Heart left ventricle (tissue), 16 donors: ENCODE results near the gene PDGFRB. TPM values are rescaled to one million over a fixed set of nuclear protein-coding genes. Genes with fewer than 3 reads are reported as not detected.

Experiments used
- ATAC-seq, 4 donors: fragments of 200-7000 bp; cut with Tn5 transposase; one replicate each; pipeline ENCODE4 v1.9.1; 2020 to 2022; ENCODE audit warnings: moderate library complexity in 4 of 4, mild to moderate bottlenecking in 3 of 4, moderate number of reproducible peaks in 1 of 4
- DNase-seq, 5 donors: peaks; one replicate each; pipeline ENCODE4 v3.0.0-alpha.2; 2020
- H3K27ac ChIP-seq, 12 donors: fragments of 200-600 bp; sonication (generic) in 4 of 12; one replicate each; pipeline versions ENCODE4 v1.5.0 to v1.8.0; 2016 to 2022; ENCODE audit warnings: mild to moderate bottlenecking in 2 of 12
- H3K27me3 ChIP-seq, 9 donors: fragments of 200-600 bp; sonication (generic) in 2 of 9; one replicate each; pipeline versions ENCODE4 v1.5.1 to v1.8.0; 2016 to 2022; ENCODE audit warnings: mild to moderate bottlenecking in 3 of 9
- H3K36me3 ChIP-seq, 9 donors: fragments of 200-600 bp; sonication (generic) in 2 of 9; one replicate each; pipeline versions ENCODE4 v1.5.0 to v1.8.0; 2018 to 2022; ENCODE audit warnings: mild to moderate bottlenecking in 2 of 9
- H3K4me1 ChIP-seq, 12 donors: fragments of 200-600 bp; sonication (generic) in 4 of 12; one replicate each; pipeline versions ENCODE4 v1.5.0 to v1.8.0; 2016 to 2022; ENCODE audit warnings: mild to moderate bottlenecking in 3 of 12
- H3K4me3 ChIP-seq, 12 donors: fragments of 200-600 bp; sonication (generic) in 4 of 12; one replicate each; pipeline versions ENCODE4 v1.5.0 to v1.8.0; 2017 to 2022; ENCODE audit warnings: mild to moderate bottlenecking in 9 of 12, moderate library complexity in 4 of 12
- H3K9me3 ChIP-seq, 12 donors: fragments of 200-600 bp; sonication (generic) in 4 of 12; one replicate each; pipeline versions ENCODE4 v1.5.0 to v1.8.0; 2016 to 2022; ENCODE audit warnings: mild to moderate bottlenecking in 1 of 12
- POLR2A ChIP-seq, 2 donors: fragments of 450-650 bp; IDR thresholded peaks; one replicate each; pipeline ENCODE4 v1.6.1; 2017; ENCODE audit warnings: antibody characterized with exemption in 2 of 2, mild to moderate bottlenecking in 2 of 2, moderate library complexity in 2 of 2
- WGBS, 4 donors: extraction: QIAGEN DNeasy Blood & Tissue Kit in 2 of 4; methylation state at CpG; one replicate each; pipeline versions ENCODE4 v1.1.5 to v1.1.7; 2013 to 2018; 5-methylcytosine and 5-hydroxymethylcytosine counted together
- intact Hi-C, 10 donors: fragments of 100-400 bp; cut with DNase I; formaldehyde crosslinking; loops; one replicate each; pipeline versions ENCODE4 v1.11.1 to v1.14.2; 2022
- polyA plus RNA-seq, 2 donors: library from polyadenylated mRNA; stranded (reverse); fragments of 200-250 nt; gene quantifications; one replicate each; pipeline ENCODE4 v1.2.3, GENCODE V29; 2013
- total RNA-seq, 9 donors: library from RNA; depleted of rRNA in 2 of 9; stranded (reverse); fragments of >200 nt in 2 of 9; fragmentation: NEBNext Ultra II Directional in 3 of 9; extraction: Animal tissue kit (Norgen Biotek cat#: 25700) in 3 of 9; gene quantifications; one replicate each; pipeline versions ENCODE4 v1.1.0 to v1.2.4, GENCODE V29; 2016 to 2023
- TF ChIP-seq, protein P1 (sequence below), 12 donors: fragments of 200-600 bp; sonication (generic) in 4 of 12; IDR thresholded peaks; one replicate each; pipeline versions ENCODE4 v1.5.0 to v1.8.0; 2018 to 2022; ENCODE audit warnings: antibody characterized with exemption in 12 of 12, mild to moderate bottlenecking in 5 of 12
- donor health status: ischemic (EF 13 %, LVEDD 7.1; RV severe dilation, severe dysfunction).
- donor health status: healthy with polysubstance abuse.
- donor health status: DM: no; HTN: yes; CAD: no.
- donor health status: DM: no; HTN: no; CAD: no.
- donor health status: ischemic (EF 25% LVEDD 6.9; RV normal size, moderate dysfunction).
- donor health status: ischemic (EF 25% LVEDD 5.7; RV mildly dilated, moderate dysfunction).
- donor health status: healthy.
- donor health status: DM: yes; HTN: yes; CAD: no.
- donor health status: ischemic (EF 35%, LVEDD 5.7; RV mildly dilated, moderate dysfunction).
- donor health status: nonischemic (EF 11% LVEDD 7.7; RV severe dilation, severe dysfunction).
- donor health status: DM: yes; HTN: yes; CAD: no.
- donor health status: PGD.
- donor health status: ischemic (EF 29% LVEDD 5.4; RV normal size, mild dysfunction).
- donor health status: nonischemic (EF 23%, LVEDD 6.1; RV moderate dilation, normal function).

PDGFRB gene
- total and polyA plus RNA-seq, 11 donors: 27.6 to 112 (median 45.6) TPM

DNA sequence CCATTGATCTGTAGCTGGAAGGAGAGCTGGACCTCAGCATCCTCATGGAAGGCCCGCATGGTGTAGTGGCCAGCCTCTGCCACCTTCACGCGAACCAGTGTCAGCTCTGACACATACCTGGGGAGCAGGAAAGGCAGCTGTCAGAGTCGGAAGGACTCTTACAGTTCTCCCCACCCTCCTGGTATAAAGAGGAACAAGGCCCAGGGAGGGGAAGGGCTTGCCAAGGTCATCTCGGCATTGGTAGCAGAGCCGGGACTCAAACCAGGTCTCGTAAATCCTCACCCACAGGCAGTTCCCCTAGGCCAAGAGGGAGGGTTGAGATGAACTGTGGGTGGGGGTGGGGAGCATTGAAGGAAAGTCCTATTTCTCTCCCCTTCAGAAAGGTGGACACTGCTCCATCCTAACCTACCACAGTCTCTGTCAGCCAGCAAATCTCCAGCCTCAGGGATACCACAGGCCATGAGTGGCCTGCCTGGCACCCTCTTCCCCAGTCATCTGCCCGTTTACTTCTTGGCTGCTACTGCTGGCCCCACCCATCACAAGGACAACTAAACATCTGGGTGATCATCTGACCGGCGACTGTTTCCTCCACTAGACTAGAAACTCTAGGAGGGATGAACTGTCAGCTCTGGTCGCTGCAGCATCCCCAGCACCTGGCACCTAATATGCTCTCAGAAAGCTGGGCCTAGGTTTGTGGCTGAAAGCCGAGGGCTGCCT, 23.5 kb downstream of the PDGFRB start:
- Histone ChIP-seq H3K9me3 (no peaks in the 10 kb centered on the region), H3K4me3 (no peak overlapping the region), H3K4me1 (peaks cover 0 to 70% (median 26%) of the 10 kb centered on the region in 12 donors), H3K27ac (peak overlapping the region in 9 of 12 donors; percentile 25 to 94 (median 50)), H3K36me3 (peaks cover 0 to 87% (median 9%) of the 10 kb centered on the region in 9 donors), H3K27me3 (no peaks in the 10 kb centered on the region)
- ATAC-seq (no peak), DNase-seq (no peak)
- intact Hi-C loops: loop anchor here in 9 of 10 donors (2.0 to 10.0 kb wide), 5 partner anchors 29 to 303 kb away; partner anchors contain the start of gene TCOF1 (in 1 of the 9)
- 59 to 65% (median 62%) methylated on average over 12 of the region's 12 CpGs for WGBS, 4 donors
- TF ChIP-seq POLR2A (IDR thresholded peaks at IDR 0.05): no peak
- TF ChIP-seq, protein P1, sequence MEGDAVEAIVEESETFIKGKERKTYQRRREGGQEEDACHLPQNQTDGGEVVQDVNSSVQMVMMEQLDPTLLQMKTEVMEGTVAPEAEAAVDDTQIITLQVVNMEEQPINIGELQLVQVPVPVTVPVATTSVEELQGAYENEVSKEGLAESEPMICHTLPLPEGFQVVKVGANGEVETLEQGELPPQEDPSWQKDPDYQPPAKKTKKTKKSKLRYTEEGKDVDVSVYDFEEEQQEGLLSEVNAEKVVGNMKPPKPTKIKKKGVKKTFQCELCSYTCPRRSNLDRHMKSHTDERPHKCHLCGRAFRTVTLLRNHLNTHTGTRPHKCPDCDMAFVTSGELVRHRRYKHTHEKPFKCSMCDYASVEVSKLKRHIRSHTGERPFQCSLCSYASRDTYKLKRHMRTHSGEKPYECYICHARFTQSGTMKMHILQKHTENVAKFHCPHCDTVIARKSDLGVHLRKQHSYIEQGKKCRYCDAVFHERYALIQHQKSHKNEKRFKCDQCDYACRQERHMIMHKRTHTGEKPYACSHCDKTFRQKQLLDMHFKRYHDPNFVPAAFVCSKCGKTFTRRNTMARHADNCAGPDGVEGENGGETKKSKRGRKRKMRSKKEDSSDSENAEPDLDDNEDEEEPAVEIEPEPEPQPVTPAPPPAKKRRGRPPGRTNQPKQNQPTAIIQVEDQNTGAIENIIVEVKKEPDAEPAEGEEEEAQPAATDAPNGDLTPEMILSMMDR (IDR thresholded peaks at IDR 0.05): no peak

DNA sequence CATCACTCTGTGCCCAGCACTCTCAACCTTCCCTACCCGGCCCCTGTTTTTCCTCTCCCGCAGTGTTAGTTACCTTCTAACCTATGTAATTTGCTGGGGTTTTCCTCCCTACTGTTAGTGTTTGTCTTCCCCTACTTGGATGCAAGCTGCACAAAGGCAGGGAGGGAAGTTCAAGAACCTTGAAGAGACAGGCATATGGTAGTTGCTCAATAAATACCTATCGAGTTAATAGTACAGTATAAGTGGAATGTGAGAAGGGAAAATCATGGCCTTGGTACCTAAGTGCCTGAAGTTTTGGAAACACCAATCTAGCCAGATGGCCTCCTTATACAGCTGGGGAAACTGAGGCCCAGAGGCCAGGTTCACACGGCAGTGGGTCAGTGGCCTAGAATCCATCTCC, 24.2 kb downstream of the PDGFRB start:
- no peak for DNase-seq
- Histone ChIP-seq H3K36me3 (peaks cover 0 to 87% (median 16%) of the 10 kb centered on the region in 9 donors), H3K4me1 (peaks cover 0 to 63% (median 22%) of the 10 kb centered on the region in 12 donors), H3K27ac (peak overlapping the region in 7 of 12 donors; percentile 12 to 94 (median 41)), H3K27me3 (no peaks in the 10 kb centered on the region), H3K4me3 (no peak overlapping the region), H3K9me3 (no peaks in the 10 kb centered on the region)
- no peak for ATAC-seq
- intact Hi-C loops: loop anchor here in 8 of 10 donors (2.0 to 10.0 kb wide), 4 partner anchors 29 to 303 kb away; partner anchors contain the start of gene TCOF1 (in 1 of the 8)
- 86 to 93% (median 90%) methylated on average over 4 of the region's 4 CpGs for WGBS, 4 donors
- TF ChIP-seq, protein P1 (IDR thresholded peaks at IDR 0.05): no peak
- TF ChIP-seq POLR2A (IDR thresholded peaks at IDR 0.05): no peak

- no peak for TF ChIP-seq POLR2A (IDR thresholded peaks at IDR 0.05)
- TF ChIP-seq, protein P1 (IDR thresholded peaks at IDR 0.05): no peak
- Histone ChIP-seq H3K36me3 (peaks cover 0 to 90% (median 19%) of the 10 kb centered on the region in 9 donors), H3K4me1 (peaks cover 0 to 54% (median 19%) of the 10 kb centered on the region in 12 donors), H3K9me3 (no peaks in the 10 kb centered on the region), H3K27ac (peak overlapping the region in 5 of 12 donors; percentile 3 to 34 (median 8)), H3K4me3 (no peak overlapping the region), H3K27me3 (no peaks in the 10 kb centered on the region)
- no peak for ATAC-seq
- no peak for DNase-seq
- 77 to 88% (median 84%) methylated on average over 3 to 8 of the region's 8 CpGs for WGBS, 4 donors
- intact Hi-C loops: loop anchor here in 8 of 10 donors (1.0 to 10.0 kb wide), 6 partner anchors 30 to 306 kb away; partner anchors contain the start of gene TCOF1 (in 1 of the 8)
Measured at GRCh38 chr5:150130493-150130922, 25.1 kb downstream of the PDGFRB start.
